ENCODE results near the gene CDK5RAP2.

Gene CDK5RAP2

DNA sequence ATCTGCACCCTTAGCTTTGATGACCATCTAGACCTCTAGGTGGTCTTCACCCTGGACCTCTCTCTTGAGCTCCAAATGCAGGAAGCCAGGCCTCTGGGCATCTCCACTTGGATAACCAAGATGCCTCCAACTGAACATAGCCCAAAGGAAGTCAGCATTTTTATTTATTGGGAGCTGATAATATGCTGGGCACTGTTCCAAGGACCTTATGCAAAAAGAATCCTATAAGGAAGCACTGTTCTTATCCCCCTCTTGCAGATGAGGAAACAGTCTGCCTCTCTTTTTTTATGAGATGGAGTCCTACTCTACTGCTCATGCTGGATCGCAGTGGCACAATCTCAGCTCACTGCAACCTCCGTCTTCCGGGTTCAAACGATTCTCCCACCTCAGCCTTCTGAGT lies 219.9 kb downstream of the CDK5RAP2 start:
- FAIRE-seq, result no peak
- TF ChIP-seq POLR2A (IDR thresholded peaks at IDR 0.05; ENCODE audit: low read depth, low read length), result no peak

GRCh38 chr9:120358877-120359276 lies 221.1 kb downstream of the CDK5RAP2 start:
- TF ChIP-seq POLR2A (IDR thresholded peaks at IDR 0.05; ENCODE audit: low read depth, low read length), result no peak
- no peak for FAIRE-seq
- DNase-seq (ENCODE audit: insufficient read length, low spot score), result no peak

More for the DNA sequence above, 219.9 kb downstream of the CDK5RAP2 start:
- DNase-seq (ENCODE audit: insufficient read length, low spot score), result no peak

DNA sequence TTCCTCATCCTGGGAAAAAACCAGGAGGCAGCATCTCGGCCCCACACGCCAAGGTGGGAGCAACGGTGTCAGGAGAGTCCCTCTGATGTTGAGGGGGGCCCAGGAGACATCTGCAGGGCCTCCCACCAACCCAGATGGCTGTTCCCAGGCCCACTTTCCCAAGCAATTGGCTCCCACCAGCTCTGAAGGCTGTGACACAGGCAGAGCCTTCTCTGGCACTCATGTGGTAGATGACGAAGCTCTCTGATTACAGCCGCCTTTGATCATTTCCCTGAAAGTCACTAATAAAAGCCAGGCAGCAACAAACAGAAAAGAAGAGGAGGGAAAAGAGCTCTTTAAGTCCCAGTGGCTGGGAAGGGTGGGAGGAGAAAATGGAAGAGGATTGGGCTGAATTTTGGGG lies 226.5 kb downstream of the CDK5RAP2 start:
- no peak for FAIRE-seq
- DNase-seq (ENCODE audit: insufficient read length, low spot score), result no peak

GRCh38 chr9:120351106-120351505 lies 228.9 kb downstream of the CDK5RAP2 start:
- FAIRE-seq (no peak), DNase-seq (ENCODE audit: insufficient read length, low spot score) (no peak)
- no peak for TF ChIP-seq POLR2A (IDR thresholded peaks at IDR 0.05; ENCODE audit: low read depth, low read length)

More for the DNA sequence above, 226.5 kb downstream of the CDK5RAP2 start:
- TF ChIP-seq POLR2A (IDR thresholded peaks at IDR 0.05; ENCODE audit: low read depth, low read length), result no peak

DNA sequence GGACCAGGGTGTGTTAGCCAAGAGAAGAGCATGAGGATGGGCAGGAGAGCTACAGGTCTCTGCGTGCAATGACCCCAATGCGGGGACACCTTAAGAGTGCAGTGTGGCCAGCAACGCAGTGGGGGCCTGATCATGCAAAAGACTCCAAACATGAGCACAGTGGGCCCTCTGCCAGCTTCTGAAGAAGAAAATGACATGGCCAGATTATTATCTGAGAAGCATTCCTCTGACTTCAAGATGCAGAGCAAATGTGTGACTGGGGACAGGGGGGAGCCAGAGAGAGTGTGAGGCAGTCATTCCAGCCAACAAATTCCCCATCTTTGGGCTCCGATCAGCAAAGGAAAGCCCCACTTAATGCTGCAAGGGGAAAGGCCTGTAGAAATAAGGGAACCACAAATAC lies 229.4 kb downstream of the CDK5RAP2 start:
- TF ChIP-seq POLR2A (IDR thresholded peaks at IDR 0.05; ENCODE audit: low read depth, low read length), result no peak
- DNase-seq (ENCODE audit: insufficient read length, low spot score), result no peak
- FAIRE-seq, result no peak

- FAIRE-seq (no peak), DNase-seq (ENCODE audit: insufficient read length, low spot score) (peak; percentile 76)
- no peak for TF ChIP-seq POLR2A (IDR thresholded peaks at IDR 0.05; ENCODE audit: low read depth, low read length)
Measured at GRCh38 chr9:120348951-120349429, 231.0 kb downstream of the CDK5RAP2 start.

DNA sequence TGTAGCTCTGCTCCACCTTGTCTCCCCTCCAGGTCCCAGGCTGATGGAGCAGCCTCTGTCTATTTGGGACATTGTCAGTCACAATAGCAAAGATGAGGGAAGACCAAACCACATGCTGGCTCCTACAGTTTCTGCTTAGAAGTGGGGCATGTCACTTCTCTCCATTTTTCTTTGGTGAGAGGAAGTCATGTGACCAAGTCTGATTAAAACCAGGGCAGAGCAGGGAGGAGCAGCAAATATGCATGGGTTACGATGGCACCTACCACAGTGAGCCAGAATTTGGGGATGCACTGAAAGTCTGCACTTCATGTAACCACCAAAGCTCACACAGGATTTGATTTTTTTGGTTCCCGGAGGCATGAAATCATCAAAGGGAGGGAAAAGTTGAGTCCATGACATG lies 234.6 kb downstream of the CDK5RAP2 start:
- no peak for DNase-seq (ENCODE audit: insufficient read length, low spot score)
- TF ChIP-seq POLR2A (IDR thresholded peaks at IDR 0.05; ENCODE audit: low read depth, low read length), result no peak
- peak; percentile 53 for FAIRE-seq

DNA sequence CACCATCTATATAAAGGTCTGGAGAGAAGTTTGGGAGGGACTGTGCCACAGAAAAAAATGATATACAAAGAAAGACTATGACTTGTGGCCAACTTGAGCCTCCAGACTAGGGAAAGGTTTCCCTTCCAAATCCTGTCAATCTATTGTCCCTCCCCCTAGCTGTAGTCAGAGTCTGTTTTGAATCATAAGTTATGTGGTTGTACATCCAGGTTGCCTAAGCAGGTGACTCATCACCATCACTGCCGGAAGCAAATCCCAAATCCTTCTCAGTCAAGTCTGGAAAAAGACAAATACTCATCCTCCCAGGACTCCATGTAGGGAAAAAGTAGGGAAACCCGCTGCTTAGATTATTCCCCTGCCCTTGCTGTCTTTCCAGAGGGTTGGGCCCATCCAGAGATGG lies 235.7 kb downstream of the CDK5RAP2 start:
- peak; percentile 99 for FAIRE-seq
- DNase-seq (ENCODE audit: insufficient read length, low spot score), result peak; percentile 88
- no peak for TF ChIP-seq POLR2A (IDR thresholded peaks at IDR 0.05; ENCODE audit: low read depth, low read length)

DNA sequence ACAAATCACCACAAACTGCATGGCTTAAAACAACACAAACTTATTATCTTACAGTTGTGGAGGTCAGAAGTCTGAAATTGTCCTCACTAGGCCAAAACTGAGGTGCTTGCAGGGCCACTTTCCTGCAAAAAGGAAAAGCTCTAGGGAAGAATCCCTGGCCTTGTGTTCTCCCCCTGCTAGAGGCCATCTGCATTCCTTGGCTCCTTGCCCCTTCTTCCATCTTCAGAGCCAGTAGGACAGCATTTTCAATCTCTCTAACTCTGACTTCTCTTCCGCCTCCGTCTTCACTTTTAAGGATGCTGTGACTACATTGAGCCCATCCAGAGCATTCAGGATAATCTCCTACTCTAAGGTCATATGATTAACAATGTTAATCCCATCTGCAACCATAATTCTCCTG lies 236.6 kb downstream of the CDK5RAP2 start:
- DNase-seq (ENCODE audit: insufficient read length, low spot score) (no peak), FAIRE-seq (no peak)
- no peak for TF ChIP-seq POLR2A (IDR thresholded peaks at IDR 0.05; ENCODE audit: low read depth, low read length)

Data from H54 (cell line).